Activated T-cell treated with anti-CD3 and anti-CD28 coated beads, Interleukin-2, amount 50 U/mL, for 48 hours (primary cell): Measurements from ENCODE around the gene NLRP6.

Experiments
- DNase-seq, 2 experiments: peaks; one replicate each; pipeline ENCODE4 v3.0.0-alpha.2; 2020

Gene NLRP6

GRCh38 chr11:256952-257737 is 21.1 kb upstream of the NLRP6 start:
- peak in 1 of 2 experiments; percentile 12 for DNase-seq

- DNase-seq = peak in 1 of 2 experiments; percentile 17
Measured at GRCh38 chr11:257766-258493, 20.3 kb upstream of the NLRP6 start.

- no peak for DNase-seq
Measured at GRCh38 chr11:259413-259812, 18.8 kb upstream of the NLRP6 start.

GRCh38 chr11:261624-262023 is 16.6 kb upstream of the NLRP6 start:
- no peak for DNase-seq

- DNase-seq = peak; percentile 64 to 66
Measured at GRCh38 chr11:266676-267439, 11.3 kb upstream of the NLRP6 start.

- peak; percentile 67 to 69 for DNase-seq
Measured at GRCh38 chr11:267491-267994, 10.7 kb upstream of the NLRP6 start.

GRCh38 chr11:268716-269145 is 9.5 kb upstream of the NLRP6 start:
- DNase-seq = peak in 1 of 2 experiments; percentile 60

GRCh38 chr11:269146-269890 is 8.9 kb upstream of the NLRP6 start:
- DNase-seq = peak; percentile 73 to 75

GRCh38 chr11:270451-271318 is 7.5 kb upstream of the NLRP6 start:
- DNase-seq = peak in 1 of 2 experiments; percentile 15

- no peak for DNase-seq
Measured at GRCh38 chr11:271319-271715, 6.9 kb upstream of the NLRP6 start.

GRCh38 chr11:272195-272930 is 5.8 kb upstream of the NLRP6 start:
- DNase-seq = peak in 1 of 2 experiments; percentile 7

- DNase-seq = peak in 1 of 2 experiments; percentile 8
Measured at GRCh38 chr11:272931-273198, 5.3 kb upstream of the NLRP6 start.

GRCh38 chr11:276219-276618 is 2.0 kb upstream of the NLRP6 start:
- DNase-seq = no peak

- peak; percentile 24 to 35 for DNase-seq
Measured at GRCh38 chr11:279040-279965, 1.1 kb downstream of the NLRP6 start.

GRCh38 chr11:279966-280705 is 1.9 kb downstream of the NLRP6 start:
- peak; percentile 53 to 62 for DNase-seq

GRCh38 chr11:280706-281485 is 2.7 kb downstream of the NLRP6 start:
- peak; percentile 61 to 67 for DNase-seq

- DNase-seq = peak in 1 of 2 experiments; percentile 61
Measured at GRCh38 chr11:281486-282161, 3.4 kb downstream of the NLRP6 start.
